GM18519 (cell line): Measurements from ENCODE around the gene AREL1.
"Not testable (repeated sequence)": the region's sequence is repeated elsewhere in the genome, so short reads cannot be mapped to it uniquely, and the experiment has no call there.

Source experiments
- ATAC-seq: cut with Tn5 transposase; IDR thresholded peaks from one replicate; pipeline ENCODE4 v1.9.1; 2021; ENCODE audit warnings: mild to moderate bottlenecking, moderate library complexity; ENCODE audit not compliant: unreplicated experiment, low FRiP score

Gene AREL1

GRCh38 chr14:74712499-74713394 is at the start of gene AREL1, which contains the start of gene FCF1:
Gene AREL1 (minus strand): TSS chr14:74713080. CDS start chr14:74685615, 27,465 bp downstream.
Gene FCF1 (plus strand): TSS chr14:74713144. CDS start chr14:74713198, 54 bp downstream.
- ATAC-seq = peak; percentile 77

DNA sequence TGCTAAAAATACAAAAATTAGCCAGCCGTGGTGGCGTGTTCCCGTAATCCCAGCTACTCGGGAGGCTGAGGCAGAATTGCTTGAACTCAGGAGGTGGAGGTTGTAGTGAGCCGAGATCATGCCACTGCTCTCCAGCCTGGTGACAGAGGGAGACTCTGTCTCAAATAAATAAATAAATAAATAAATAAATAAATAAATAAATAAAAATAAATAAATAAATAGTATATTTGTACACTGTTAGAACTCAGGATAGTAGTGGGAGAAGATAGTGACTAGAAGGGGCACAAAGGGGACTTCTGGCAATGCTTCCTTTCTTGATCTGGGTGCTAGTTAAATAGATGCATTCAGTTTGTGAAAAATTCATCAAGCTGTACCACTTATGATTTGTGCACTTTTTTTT is 45.6 kb upstream of the AREL1 start:
- ATAC-seq = not testable (repeated sequence)

DNA sequence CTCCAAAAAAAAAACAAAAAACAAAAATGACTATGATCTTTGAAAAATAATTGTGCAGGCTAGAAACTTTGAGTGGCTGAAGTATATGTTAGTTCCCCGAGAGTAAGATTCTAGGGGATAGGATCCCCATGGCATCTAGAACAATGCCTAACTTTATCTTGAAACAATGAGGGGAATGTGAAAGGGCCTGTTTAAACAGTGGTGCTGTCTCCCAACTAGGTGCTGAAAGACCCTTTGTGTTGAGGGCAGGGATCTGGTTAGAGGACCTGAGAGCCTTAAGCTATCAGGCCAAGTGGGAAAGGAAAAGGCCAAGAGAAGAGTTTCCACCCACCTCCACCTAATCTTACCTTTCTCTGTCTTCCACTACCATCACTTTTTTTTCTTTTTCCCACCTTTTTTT is 43.4 kb upstream of the AREL1 start:
- no peak for ATAC-seq

GRCh38 chr14:74754899-74755298 is 42.0 kb upstream of the AREL1 start:
- ATAC-seq = no peak

GRCh38 chr14:74754157-74754556 is 41.3 kb upstream of the AREL1 start:
- ATAC-seq = no peak

GRCh38 chr14:74747237-74747636 is 34.4 kb upstream of the AREL1 start:
- no peak for ATAC-seq

GRCh38 chr14:74739293-74740030 is 26.6 kb upstream of the AREL1 start:
- ATAC-seq = no peak

DNA sequence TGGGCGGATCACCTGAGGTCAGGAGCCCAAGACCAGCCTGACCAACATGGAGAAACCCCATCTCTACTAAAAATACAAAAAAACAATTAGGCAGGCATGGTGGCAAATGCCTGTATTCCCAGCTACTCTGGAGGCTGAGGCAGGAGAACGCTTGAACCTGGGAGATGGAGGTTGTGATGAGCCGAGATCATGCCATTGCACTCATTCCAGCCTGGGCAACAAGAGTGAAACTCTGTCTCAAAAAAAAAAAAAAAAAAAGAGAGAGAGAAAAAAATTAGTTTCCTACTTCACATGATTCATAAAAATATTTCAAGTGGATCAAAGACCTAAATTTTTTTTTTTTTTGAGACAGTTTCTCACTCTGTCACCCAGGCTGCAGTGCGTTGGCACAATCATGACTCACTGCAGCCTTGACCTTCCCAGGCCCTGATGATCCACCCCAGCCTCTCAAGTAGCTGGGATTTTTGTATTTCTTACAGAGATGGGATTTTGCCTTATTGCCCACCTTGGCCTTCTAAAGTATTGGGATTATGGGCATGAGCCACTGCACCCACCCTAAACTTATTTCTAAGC is 25.0 kb upstream of the AREL1 start:
- no peak for ATAC-seq

- ATAC-seq = no peak
Measured at GRCh38 chr14:74735125-74735524, 22.2 kb upstream of the AREL1 start.

- ATAC-seq = no peak
Measured at GRCh38 chr14:74733221-74733620, 20.3 kb upstream of the AREL1 start.

DNA sequence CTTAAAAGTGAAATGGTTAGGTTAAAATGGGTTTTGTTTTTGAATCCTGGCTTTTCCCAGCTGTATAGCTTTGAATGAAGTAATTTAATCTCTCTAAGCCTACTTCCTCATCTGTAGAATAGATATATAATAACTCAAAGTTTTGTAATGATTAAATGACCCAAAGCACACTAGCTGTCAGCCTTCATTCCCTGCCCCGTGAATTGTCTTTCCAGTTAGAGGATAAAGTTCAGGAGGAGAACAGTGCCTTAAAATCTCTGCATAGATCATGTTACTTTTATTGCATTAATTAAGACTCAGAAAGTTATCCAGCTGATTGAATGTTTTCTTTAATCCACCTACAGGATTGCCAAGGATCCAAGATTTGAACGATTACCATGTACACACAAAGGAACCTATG is 19.5 kb upstream of the AREL1 start:
- no peak for ATAC-seq

DNA sequence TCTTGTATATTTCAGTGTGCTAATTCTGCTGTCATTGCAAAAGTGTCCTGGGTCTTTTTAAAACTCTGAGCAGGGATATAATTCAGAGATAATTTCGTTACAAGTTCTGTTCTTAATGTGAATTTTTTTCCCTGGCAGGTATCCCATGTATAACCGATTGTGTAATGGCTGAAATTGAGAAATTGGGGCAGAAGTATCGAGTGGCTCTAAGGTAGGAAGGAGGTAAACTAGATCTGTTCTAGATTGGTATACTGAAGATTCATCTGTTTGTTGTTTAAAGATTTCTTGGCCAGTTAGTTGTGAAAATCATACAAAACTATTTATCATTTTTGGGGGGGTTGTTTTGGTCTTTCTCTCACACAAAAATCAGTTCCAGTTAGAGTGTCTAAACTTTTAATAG is 10.3 kb upstream of the AREL1 start:
- no peak for ATAC-seq

DNA sequence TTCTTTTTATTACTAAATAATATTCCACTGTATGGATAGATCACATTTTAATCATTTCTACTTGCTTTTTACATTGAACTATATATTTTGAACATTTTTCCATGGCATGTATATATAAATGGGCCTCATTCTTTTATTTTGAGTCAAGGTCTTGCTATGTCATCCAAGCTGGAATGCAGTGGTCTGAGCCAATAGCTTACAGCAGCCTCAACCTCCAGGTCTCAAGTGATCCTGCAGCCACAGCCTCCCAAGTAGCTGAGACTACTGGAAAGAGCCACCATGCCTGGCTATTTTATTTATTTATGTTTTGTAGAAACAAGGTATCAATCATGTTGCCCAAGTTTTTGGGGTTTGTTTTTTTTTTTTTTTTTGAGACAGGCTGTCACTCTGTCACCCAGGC is 7.6 kb upstream of the AREL1 start:
- ATAC-seq = no peak

DNA sequence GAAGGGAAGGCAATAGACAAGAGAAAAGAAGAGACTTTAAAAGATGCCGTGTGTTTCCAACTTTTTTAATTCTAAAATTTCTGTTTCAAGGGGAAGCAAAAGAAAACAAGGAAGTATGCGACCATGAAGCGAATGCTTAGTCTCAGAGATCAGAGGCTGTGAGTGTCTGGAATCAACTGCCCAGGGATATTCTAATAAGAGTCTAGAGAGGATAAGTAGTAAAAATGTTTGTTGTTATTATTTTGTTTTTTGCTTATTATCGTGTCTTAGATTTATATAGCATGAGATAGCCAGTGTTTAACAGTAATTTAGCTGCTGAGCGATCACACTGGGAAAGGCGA is 485 bp upstream of the AREL1 start:
- ATAC-seq = no peak

DNA sequence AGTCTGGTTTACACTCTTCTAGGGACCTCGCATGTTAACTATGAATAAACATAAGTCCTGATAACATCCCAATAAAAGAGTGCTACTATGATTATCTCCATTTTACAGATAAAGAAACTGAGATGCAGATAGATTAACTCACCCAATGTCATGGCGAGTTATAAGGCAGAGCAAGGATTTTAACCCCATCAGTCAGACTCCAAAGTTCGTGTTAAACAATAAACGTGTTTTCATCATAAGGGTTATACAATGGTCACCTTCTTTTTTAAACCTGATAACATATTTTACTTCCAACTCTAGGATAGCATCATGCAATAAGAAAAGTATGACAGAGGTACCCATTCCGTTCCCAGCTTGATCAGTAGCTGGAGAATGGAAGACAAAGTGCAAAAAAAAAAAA is 1.2 kb downstream of the AREL1 start:
- no peak for ATAC-seq

DNA sequence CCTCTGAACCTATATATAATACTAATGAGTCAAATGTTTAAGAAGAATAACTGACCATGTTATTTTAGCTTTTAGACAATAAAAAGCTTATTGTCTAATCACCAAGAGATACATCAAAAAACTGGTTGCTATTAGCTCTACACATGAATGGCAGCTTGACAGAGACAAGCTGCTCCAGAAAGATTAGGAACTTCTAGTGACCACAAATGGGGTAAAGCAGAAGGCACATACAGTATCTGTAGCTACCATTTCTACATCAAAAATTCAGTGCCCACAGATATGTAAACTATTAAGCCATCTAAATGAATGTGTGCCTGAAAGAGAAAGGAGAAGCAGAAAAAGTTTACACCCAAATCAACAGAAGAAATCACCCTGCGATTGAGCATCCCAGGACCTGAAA is 2.4 kb downstream of the AREL1 start:
- ATAC-seq = no peak

GRCh38 chr14:74705613-74706500 is 7.0 kb downstream of the AREL1 start:
- no peak for ATAC-seq

DNA sequence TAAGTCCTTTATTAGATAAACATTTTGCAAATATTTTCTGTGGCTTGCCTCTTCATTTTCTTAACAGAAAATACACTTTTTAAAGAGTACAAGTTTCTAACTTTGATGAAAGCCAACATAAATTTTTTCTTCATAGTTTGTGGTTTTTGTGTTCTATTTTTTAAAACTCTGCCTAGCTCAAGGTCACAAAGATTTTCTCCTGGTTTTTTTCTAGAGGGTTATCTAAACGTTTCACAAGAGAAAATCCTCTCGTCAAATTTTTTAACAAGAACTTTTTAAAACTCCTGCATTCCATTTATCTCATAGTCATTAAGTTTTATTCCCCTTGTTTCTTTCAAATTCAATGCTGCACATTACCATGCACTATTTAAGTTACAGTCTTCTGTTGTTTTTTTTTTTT is 8.2 kb downstream of the AREL1 start:
- no peak for ATAC-seq

GRCh38 chr14:74703043-74703442 is 9.8 kb downstream of the AREL1 start:
- no peak for ATAC-seq

- no peak for ATAC-seq
Measured at GRCh38 chr14:74702293-74702692, 10.6 kb downstream of the AREL1 start.
